MCF 10A (cell line): Measurements from ENCODE around the gene DTD1. TPM values are rescaled to one million over a fixed set of nuclear protein-coding genes. Genes with fewer than 3 reads are reported as not detected.

ENCODE experiments used
- BruUV-seq: library from RNA; stranded (reverse); fragments of 400-500 nt; replicated peaks from 2 replicates; lab custom pipeline; 2021; lab: Mats Ljungman, UMichigan
- CTCF ChIA-PET: fragments of 300-600 bp; sonication (Branson Sonifier 250); formaldehyde crosslinking; extraction: SDS; loops from one replicate; lab custom pipeline; 2021; ENCODE audit warnings: antibody characterized with exemption, inconsistent platforms; lab: Yijun Ruan, JAX
- POLR2A ChIA-PET: fragments of 300-600, 350-650 bp; sonication (Branson Sonifier 250); formaldehyde crosslinking; extraction: SDS; loops from one replicate; lab custom pipeline; 2020; ENCODE audit warnings: antibody characterized with exemption, inconsistent platforms; lab: Yijun Ruan, JAX
- DNase-seq: peaks from one replicate; pipeline ENCODE4 v3.0.0-alpha.2; 2018; ENCODE audit not compliant: unreplicated experiment
- H3K27ac Mint-ChIP-seq: one replicate; pipeline ENCODE4 v1.8.0; 2022; ENCODE audit warnings: mild to moderate bottlenecking, low read depth, mixed read lengths; ENCODE audit not compliant: unreplicated experiment
- H3K27me3 Mint-ChIP-seq: one replicate; pipeline ENCODE4 v1.8.0; 2022; ENCODE audit warnings: mixed read lengths; ENCODE audit not compliant: insufficient read depth, unreplicated experiment
- H3K36me3 Mint-ChIP-seq: one replicate; pipeline ENCODE4 v1.8.0; 2022; ENCODE audit warnings: mild to moderate bottlenecking, moderate library complexity, mixed read lengths; ENCODE audit not compliant: insufficient read depth, unreplicated experiment
- H3K4me1 Mint-ChIP-seq: one replicate; pipeline ENCODE4 v1.8.0; 2022; ENCODE audit warnings: mixed read lengths; ENCODE audit not compliant: insufficient read depth, unreplicated experiment
- H3K4me3 Mint-ChIP-seq: one replicate; pipeline ENCODE4 v1.8.0; 2022; ENCODE audit warnings: mild to moderate bottlenecking, moderate library complexity, mixed read lengths; ENCODE audit not compliant: unreplicated experiment
- H3K9me3 Mint-ChIP-seq: one replicate; pipeline ENCODE4 v1.8.0; 2022; ENCODE audit warnings: mixed read lengths; ENCODE audit not compliant: unreplicated experiment
- CTCF ChIP-seq: fragments of 200-600 bp; IDR thresholded peaks from one replicate; pipeline ENCODE4 v1.8.0; 2022; ENCODE audit warnings: antibody characterized with exemption, mild to moderate bottlenecking; ENCODE audit not compliant: unreplicated experiment
- intact Hi-C: fragments of 100-400 bp; cut with micrococcal nuclease; formaldehyde crosslinking; loops from 2 replicates; pipeline ENCODE4 v1.14.1; 2022
- total RNA-seq: library from RNA; stranded (reverse); gene quantifications from 2 replicates; pipeline ENCODE4 v1.2.3, GENCODE V29; 2022

Gene DTD1
- total RNA-seq, 1 experiment from 2014 or later = 101 TPM

GRCh38 chr20:18773566-18773965 lies 185.7 kb downstream of the DTD1 start:
- no peak overlapping the region for H3K4me3 Mint-ChIP-seq
- no peaks in the 10 kb centered on the region for H3K27me3 Mint-ChIP-seq
- CTCF ChIA-PET = interaction anchor here (0.6 to 1.0 kb wide), 3 partner anchors 16 to 484 kb away, joined by 3 to 5 read pairs (median 3); no protein-coding TSS in a partner anchor
- no peaks in the 10 kb centered on the region for H3K4me1 Mint-ChIP-seq
- no peak for TF ChIP-seq CTCF
- H3K27ac Mint-ChIP-seq = no peak overlapping the region
- no TSS peak for BruUV-seq
- POLR2A ChIA-PET = no interaction called here
- no peaks in the 10 kb centered on the region for H3K9me3 Mint-ChIP-seq
- H3K36me3 Mint-ChIP-seq = no peaks in the 10 kb centered on the region
- intact Hi-C loops = no loop called here
- no peak for DNase-seq

- Mint-ChIP-seq H3K4me1 (no peaks in the 10 kb centered on the region), H3K9me3 (no peaks in the 10 kb centered on the region), H3K27ac (no peak overlapping the region), H3K36me3 (no peaks in the 10 kb centered on the region), H3K4me3 (no peak overlapping the region), H3K27me3 (no peaks in the 10 kb centered on the region)
- POLR2A ChIA-PET = no interaction called here
- CTCF ChIA-PET = interaction anchor here (0.6 to 1.0 kb wide), 2 partner anchors 15 to 483 kb away, joined by 3 read pairs; no protein-coding TSS in a partner anchor
- no TSS peak for BruUV-seq
- no peak for TF ChIP-seq CTCF
- intact Hi-C loops = no loop called here
- no peak for DNase-seq
These were observed 186.4 kb downstream of the DTD1 start for GRCh38 chr20:18774207-18774606.

- ChIA-PET POLR2A (no interaction called here), CTCF (interaction anchor here (0.7 to 0.9 kb wide), 2 partner anchors 70 to 143 kb away, joined by 3 to 4 read pairs; no protein-coding TSS in a partner anchor)
- no peak overlapping the region for H3K4me3 Mint-ChIP-seq
- no peaks in the 10 kb centered on the region for H3K27me3 Mint-ChIP-seq
- H3K36me3 Mint-ChIP-seq = no peaks in the 10 kb centered on the region
- no peak for DNase-seq
- no TSS peak for BruUV-seq
- H3K4me1 Mint-ChIP-seq = no peaks in the 10 kb centered on the region
- H3K27ac Mint-ChIP-seq = no peak overlapping the region
- intact Hi-C loops = no loop called here
- H3K9me3 Mint-ChIP-seq = no peaks in the 10 kb centered on the region
- TF ChIP-seq CTCF = no peak
These were observed 187.8 kb downstream of the DTD1 start for GRCh38 chr20:18775633-18776032.

GRCh38 chr20:18778690-18779392 lies 191.0 kb downstream of the DTD1 start:
- ChIA-PET POLR2A (no interaction called here), CTCF (interaction anchor here (0.6 to 1.7 kb wide), 3 partner anchors 12 to 1301 kb away, joined by 3 to 4 read pairs (median 3); no protein-coding TSS in a partner anchor)
- DNase-seq = no peak
- Mint-ChIP-seq H3K36me3 (no peaks in the 10 kb centered on the region), H3K4me3 (no peak overlapping the region), H3K9me3 (no peaks in the 10 kb centered on the region), H3K27ac (no peak overlapping the region), H3K4me1 (no peaks in the 10 kb centered on the region), H3K27me3 (no peaks in the 10 kb centered on the region)
- no peak for TF ChIP-seq CTCF
- no TSS peak for BruUV-seq
- intact Hi-C loops = no loop called here
